HepG2 (cell line): Measurements from ENCODE around the gene ALDH9A1. TPM values are rescaled to one million over a fixed set of nuclear protein-coding genes. Genes with fewer than 3 reads are reported as not detected.

Source experiments
- ATAC-seq: fragments of 200-7000 bp; cut with Tn5 transposase; 3 replicates; pipeline ENCODE4 v1.9.1; 2020; ENCODE audit warnings: mild to moderate bottlenecking, moderate library complexity
- BruUV-seq: library from RNA; stranded (reverse); fragments of 400-500 nt; replicated peaks from 2 replicates; lab custom pipeline; 2021; lab: Mats Ljungman, UMichigan
- CTCF ChIA-PET: fragments of 300-600 bp; formaldehyde crosslinking; extraction: SDS; loops from one replicate; lab custom pipeline; 2021; ENCODE audit warnings: low total read pairs, inconsistent platforms, low intra/inter-chr PET ratio; lab: Yijun Ruan, JAX
- POLR2A ChIA-PET: fragments of 350-600 bp; sonication (Branson Sonifier 250); formaldehyde crosslinking; loops from one replicate; lab custom pipeline; 2020; ENCODE audit warnings: antibody characterized with exemption, inconsistent platforms; lab: Yijun Ruan, JAX
- DNase-seq: peaks from one replicate; pipeline ENCODE4 v3.0.0-alpha.2; 2015; ENCODE audit warnings: low spot score
- FAIRE-seq: peaks from 3 replicates; lab custom pipeline; 2011; peaks lifted over from hg19 to GRCh38; lab: Jason Lieb, UNC
- H2AFZ ChIP-seq: one replicate; pipeline ENCODE4 v1.6.1; 2011; ENCODE audit warnings: low read length, inconsistent platforms
- H3K27ac ChIP-seq: fragments of 300-600 bp; 3 replicates; pipeline ENCODE4 v1.8.0; 2011; ENCODE audit warnings: mixed run types, mild to moderate bottlenecking, mixed read lengths, low read length, inconsistent platforms; ENCODE audit not compliant: insufficient read depth; ENCODE audit errors: extremely low read length
- H3K27me3 ChIP-seq, 2 experiments: fragments of 200-600 bp in 1 of 2; 2 replicates in 1 of 2; 3 replicates in 1 of 2; pipeline versions ENCODE4 v1.6.0 to v1.8.0; 2011; ENCODE audit warnings: low read length in 2 of 2, mild to moderate bottlenecking in 2 of 2, moderate library complexity in 2 of 2, inconsistent platforms in 1 of 2; ENCODE audit not compliant: insufficient read depth in 2 of 2, control insufficient read depth in 1 of 2
- H3K36me3 ChIP-seq, 2 experiments: fragments of 200-600 bp in 1 of 2; replicated peaks in 1 of 2; 2 replicates in 1 of 2; 3 replicates in 1 of 2; pipeline versions ENCODE4 v1.5.1 to v1.8.0; 2011; ENCODE audit warnings: low read length in 2 of 2, inconsistent platforms in 1 of 2; ENCODE audit not compliant: insufficient read depth in 2 of 2, control insufficient read depth in 1 of 2
- H3K4me1 ChIP-seq: 2 replicates; pipeline ENCODE4 v1.5.1; 2012; ENCODE audit warnings: low read length, inconsistent platforms; ENCODE audit not compliant: insufficient read depth
- H3K4me2 ChIP-seq: 2 replicates; pipeline ENCODE4 v1.6.0; 2011; ENCODE audit warnings: low read depth, low read length, inconsistent platforms
- H3K4me3 ChIP-seq, 3 experiments: fragments of 200-600 bp in 1 of 3; sonication (generic), shearing (Covaris generic) in 1 of 3; replicated peaks in 1 of 3; 2 replicates each; pipeline ENCODE4 v1.5.1; 2011 to 2016; ENCODE audit warnings: low read length in 3 of 3, inconsistent platforms in 2 of 3, low read depth in 2 of 3, mild to moderate bottlenecking in 2 of 3, control low read depth in 1 of 3, mixed read lengths in 1 of 3; ENCODE audit not compliant: insufficient read depth in 1 of 3
- H3K79me2 ChIP-seq: one replicate; pipeline ENCODE4 v1.6.1; 2011; ENCODE audit warnings: low read length, inconsistent platforms; ENCODE audit not compliant: insufficient read depth
- H3K9ac ChIP-seq: 2 replicates; pipeline ENCODE4 v1.6.0; 2011; ENCODE audit warnings: mild to moderate bottlenecking, low read depth, low read length, inconsistent platforms; ENCODE audit not compliant: insufficient read depth
- H3K9me3 ChIP-seq: 2 replicates; pipeline ENCODE4 v1.5.1; 2012; ENCODE audit warnings: mild to moderate bottlenecking, low read length
- H4K20me1 ChIP-seq: 2 replicates; pipeline ENCODE4 v1.6.0; 2011; ENCODE audit warnings: inconsistent platforms, mild to moderate bottlenecking, low read length, moderate library complexity; ENCODE audit not compliant: insufficient read depth
- AGO2 ChIP-seq: fragments of 200-400 bp; formaldehyde crosslinking; optimal IDR thresholded peaks from 2 replicates; pipeline ENCODE3; 2017; ENCODE audit warnings: mild to moderate bottlenecking, low read depth, low read length, moderate library complexity
- JUN ChIP-seq: sonication (generic); formaldehyde crosslinking; IDR thresholded peaks from 2 replicates; pipeline ENCODE4 v1.4.0; 2020; ENCODE audit warnings: mild to moderate bottlenecking, missing genetic modification reagents
- NFE2L2 ChIP-seq: fragments of 150-350 bp; IDR thresholded peaks from 2 replicates; pipeline ENCODE4 v1.6.1; 2014; ENCODE audit warnings: low read length
- POLR2AphosphoS2 ChIP-seq: IDR thresholded peaks from 2 replicates; pipeline ENCODE4 v1.6.1; 2011; ENCODE audit warnings: low read depth, low read length, improper control_type of control experiment
- SAFB2 ChIP-seq: sonication (generic); formaldehyde crosslinking; IDR thresholded peaks from 2 replicates; pipeline ENCODE4 v1.5.1; 2020; ENCODE audit warnings: missing genetic modification reagents, low read depth, mild to moderate bottlenecking, borderline replicate concordance
- SOX13 ChIP-seq, 3 experiments: fragments of 450-650 bp in 1 of 3; sonication (generic) in 1 of 3; formaldehyde crosslinking in 1 of 3; IDR thresholded peaks in 2 of 3; conservative IDR thresholded peaks in 1 of 3; 2 replicates each; pipeline versions ENCODE4 v1.5.0 to v1.6.1; 2016 to 2020; ENCODE audit warnings: antibody characterized with exemption in 1 of 3, mild to moderate bottlenecking in 1 of 3, missing compliant biosample characterization in 1 of 3, missing genetic modification reagents in 1 of 3, moderate library complexity in 1 of 3
- SRF ChIP-seq: IDR thresholded peaks from 2 replicates; pipeline ENCODE4 v1.6.1; 2011; ENCODE audit warnings: mild to moderate bottlenecking, low read depth, low read length, moderate library complexity
- ZNF17 ChIP-seq: sonication (generic); formaldehyde crosslinking; IDR thresholded peaks from 2 replicates; pipeline ENCODE4 v1.5.0; 2020; ENCODE audit warnings: mild to moderate bottlenecking, missing genetic modification reagents
- ZNF644 ChIP-seq: IDR thresholded peaks from 2 replicates; pipeline ENCODE4 v1.6.1; 2016; ENCODE audit warnings: low read depth
- ZNF773 ChIP-seq: sonication (generic); formaldehyde crosslinking; IDR thresholded peaks from 2 replicates; pipeline ENCODE4 v1.4.0; 2020; ENCODE audit warnings: missing genetic modification reagents, borderline replicate concordance
- ZNF841 ChIP-seq: sonication (generic); formaldehyde crosslinking; IDR thresholded peaks from 2 replicates; pipeline ENCODE4 v1.8.1; 2023; ENCODE audit warnings: missing genetic modification reagents, borderline replicate concordance
- WGBS: methylation state at CpG from one replicate; pipeline ENCODE4 v1.1.6; 2017; ENCODE audit warnings: low lambda C conversion rate; 5-methylcytosine and 5-hydroxymethylcytosine counted together
- in situ Hi-C: cut with HindIII; loops from 2 replicates; pipeline ENCODE4 v1.10.0; 2017; ENCODE audit warnings: low pct_unique_long_range_greater_than_20kb; ENCODE audit not compliant: extremely low pct_ligation_motif_present
- intact Hi-C: fragments of 100-400 bp; cut with micrococcal nuclease; formaldehyde crosslinking; loops from one replicate; pipeline ENCODE4 v1.10.0; 2022; ENCODE audit not compliant: unreplicated experiment
- polyA plus RNA-seq, 8 experiments: library from polyadenylated mRNA; depleted of rRNA in 3 of 8; stranded (reverse) in 7 of 8; unstranded in 1 of 8; fragments of >200 nt; fragmentation: Illumina TruSeq in 4 of 8; extraction: Trizol in 4 of 8; gene quantifications; 2 replicates each; pipeline versions ENCODE4 v1.2.1 to v1.2.3, GENCODE V29; 2011 to 2016; ENCODE audit warnings: low read depth in 4 of 8, missing spikeins in 1 of 8, mixed read lengths in 1 of 8; ENCODE audit not compliant: insufficient read depth in 1 of 8
- total RNA-seq, 5 experiments: library from RNA; depleted of rRNA; stranded (reverse); fragments of >200 nt; fragmentation: Illumina TruSeq; extraction: Trizol; gene quantifications; 2 replicates each; pipeline ENCODE4 v1.2.3, GENCODE V29; 2016; ENCODE audit warnings: low read depth in 1 of 5
- TF ChIP-seq, protein P1 (sequence below): conservative IDR thresholded peaks from 2 replicates; pipeline ENCODE4 v1.6.1; 2018; ENCODE audit warnings: missing genetic modification reagents
- TF ChIP-seq, protein P2 (sequence below): sonication (generic); formaldehyde crosslinking; IDR thresholded peaks from 2 replicates; pipeline ENCODE4 v1.5.0; 2020; ENCODE audit warnings: mild to moderate bottlenecking, missing genetic modification reagents, borderline replicate concordance

The ALDH9A1 gene
- total and polyA plus RNA-seq, 2 of the 13 experiments (the other 11 are each of a cell fraction or from before 2014, with no cell fraction given), result 27.5 to 38.5 TPM

DNA sequence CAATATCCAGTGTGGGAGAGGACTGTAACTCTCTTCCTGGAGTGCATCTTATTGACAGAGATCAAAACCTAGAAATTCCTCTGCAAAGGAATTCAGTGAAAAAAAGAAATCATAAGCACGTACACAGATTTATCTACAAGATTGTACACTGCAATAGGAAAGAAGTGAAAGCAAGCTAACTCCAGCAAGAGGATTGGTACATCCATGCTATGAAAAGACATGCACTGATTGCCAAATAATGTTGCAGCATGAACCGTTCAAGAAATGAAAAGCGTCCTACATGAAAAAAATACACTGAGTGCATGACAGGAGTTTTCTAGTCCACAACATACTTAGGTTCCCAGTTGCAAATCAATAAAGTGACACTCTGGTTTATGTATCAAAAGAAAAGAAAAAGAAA is 69.2 kb downstream of the ALDH9A1 start:
- ChIA-PET CTCF (no interaction called here), POLR2A (no interaction called here)
- Histone ChIP-seq H3K4me2 (no peak overlapping the region), H3K9me3 (no peaks in the 10 kb centered on the region), H3K36me3 (no peaks in the 10 kb centered on the region), H3K9ac (no peak overlapping the region), H4K20me1 (no peaks in the 10 kb centered on the region), H2AFZ (no peak overlapping the region), H3K27ac (no peak overlapping the region), H3K27me3 (peaks cover 0 to 4% of the 10 kb centered on the region in 2 experiments; a peak in 1 of 5 replicates), H3K79me2 (no peaks in the 10 kb centered on the region)
- in situ Hi-C loops, result no loop called here
- no peak for DNase-seq
- no peak for ATAC-seq
- no peak for FAIRE-seq
- 16% methylated on average over 3 of the region's 3 CpGs for WGBS
- no TSS peak for BruUV-seq
- TF ChIP-seq SOX13 (IDR thresholded peaks at IDR 0.05), result no peak
- no peak for TF ChIP-seq SOX13 (CRISPR knock-in tag; conservative IDR thresholded peaks at IDR 0.05 in 1 of 2, IDR thresholded peaks at IDR 0.05 in 1 of 2)
- no peak for TF ChIP-seq ZNF644
- no peak for TF ChIP-seq NFE2L2
- TF ChIP-seq ZNF841 (CRISPR knock-in tag), result no peak
- no peak for TF ChIP-seq JUN (CRISPR knock-in tag)
- no peak for TF ChIP-seq AGO2
- TF ChIP-seq SRF, result no peak
- TF ChIP-seq, all 625 proteins: peak for 0
- H3K4me3 ChIP-seq, result no peak overlapping the region
- intact Hi-C loops, result no loop called here
- H3K4me1 ChIP-seq, result peaks cover 36% of the 10 kb centered on the region

DNA sequence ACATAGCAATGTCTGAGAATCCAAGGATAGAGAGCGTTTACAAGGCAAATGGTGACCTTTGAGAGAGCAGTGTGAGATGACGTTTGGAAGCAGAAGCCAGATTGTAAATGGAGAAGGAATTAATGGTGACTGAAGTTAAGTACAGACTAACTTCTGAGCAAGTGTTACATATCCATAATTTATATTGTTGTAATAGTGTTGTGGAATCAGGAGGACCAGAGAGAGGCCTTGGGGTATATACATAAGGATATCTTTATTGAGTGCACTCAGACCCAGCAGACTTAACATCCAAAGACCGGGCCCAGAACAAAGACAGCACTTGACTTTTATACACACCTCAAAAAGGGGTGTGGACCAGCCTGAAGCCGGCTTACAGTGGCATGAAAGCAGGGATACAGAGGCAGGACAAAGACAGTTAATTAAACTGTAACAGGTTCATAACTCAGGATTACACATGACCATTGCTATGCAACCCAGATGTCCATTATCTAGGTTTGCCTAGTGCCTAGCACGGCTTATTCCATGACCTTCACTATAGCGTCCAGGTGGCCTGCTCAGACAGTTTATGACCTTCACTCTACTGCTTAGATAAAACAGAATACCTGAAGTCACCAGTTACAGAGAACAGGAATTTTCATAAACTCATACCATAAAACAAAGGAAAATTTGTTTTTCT is 70.1 kb downstream of the ALDH9A1 start:
- POLR2A ChIA-PET, result no interaction called here
- intact Hi-C loops, result no loop called here
- CTCF ChIA-PET, result no interaction called here
- Histone ChIP-seq H3K79me2 (no peaks in the 10 kb centered on the region), H3K27me3 (peaks cover 0 to 4% of the 10 kb centered on the region in 2 experiments; a peak in 1 of 5 replicates), H3K4me1 (peaks cover 36% of the 10 kb centered on the region), H2AFZ (no peak overlapping the region), H4K20me1 (no peaks in the 10 kb centered on the region), H3K36me3 (no peaks in the 10 kb centered on the region), H3K9me3 (no peaks in the 10 kb centered on the region), H3K4me2 (no peak overlapping the region), H3K9ac (no peak overlapping the region), H3K27ac (no peak overlapping the region), H3K4me3 (no peak overlapping the region)
- ATAC-seq (no peak), DNase-seq (no peak), FAIRE-seq (no peak)
- in situ Hi-C loops, result no loop called here
- 3% methylated on average over 6 of the region's 6 CpGs for WGBS
- BruUV-seq, result no TSS peak
- TF ChIP-seq POLR2AphosphoS2, result no peak
- TF ChIP-seq ZNF773, result no peak
- TF ChIP-seq, protein P1, sequence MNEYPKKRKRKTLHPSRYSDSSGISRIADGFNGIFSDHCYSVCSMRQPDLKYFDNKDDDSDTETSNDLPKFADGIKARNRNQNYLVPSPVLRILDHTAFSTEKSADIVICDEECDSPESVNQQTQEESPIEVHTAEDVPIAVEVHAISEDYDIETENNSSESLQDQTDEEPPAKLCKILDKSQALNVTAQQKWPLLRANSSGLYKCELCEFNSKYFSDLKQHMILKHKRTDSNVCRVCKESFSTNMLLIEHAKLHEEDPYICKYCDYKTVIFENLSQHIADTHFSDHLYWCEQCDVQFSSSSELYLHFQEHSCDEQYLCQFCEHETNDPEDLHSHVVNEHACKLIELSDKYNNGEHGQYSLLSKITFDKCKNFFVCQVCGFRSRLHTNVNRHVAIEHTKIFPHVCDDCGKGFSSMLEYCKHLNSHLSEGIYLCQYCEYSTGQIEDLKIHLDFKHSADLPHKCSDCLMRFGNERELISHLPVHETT (CRISPR knock-in tag), result no peak
- no peak for TF ChIP-seq ZNF17 (CRISPR knock-in tag)
- TF ChIP-seq SAFB2 (CRISPR knock-in tag), result no peak
- TF ChIP-seq, protein P2, sequence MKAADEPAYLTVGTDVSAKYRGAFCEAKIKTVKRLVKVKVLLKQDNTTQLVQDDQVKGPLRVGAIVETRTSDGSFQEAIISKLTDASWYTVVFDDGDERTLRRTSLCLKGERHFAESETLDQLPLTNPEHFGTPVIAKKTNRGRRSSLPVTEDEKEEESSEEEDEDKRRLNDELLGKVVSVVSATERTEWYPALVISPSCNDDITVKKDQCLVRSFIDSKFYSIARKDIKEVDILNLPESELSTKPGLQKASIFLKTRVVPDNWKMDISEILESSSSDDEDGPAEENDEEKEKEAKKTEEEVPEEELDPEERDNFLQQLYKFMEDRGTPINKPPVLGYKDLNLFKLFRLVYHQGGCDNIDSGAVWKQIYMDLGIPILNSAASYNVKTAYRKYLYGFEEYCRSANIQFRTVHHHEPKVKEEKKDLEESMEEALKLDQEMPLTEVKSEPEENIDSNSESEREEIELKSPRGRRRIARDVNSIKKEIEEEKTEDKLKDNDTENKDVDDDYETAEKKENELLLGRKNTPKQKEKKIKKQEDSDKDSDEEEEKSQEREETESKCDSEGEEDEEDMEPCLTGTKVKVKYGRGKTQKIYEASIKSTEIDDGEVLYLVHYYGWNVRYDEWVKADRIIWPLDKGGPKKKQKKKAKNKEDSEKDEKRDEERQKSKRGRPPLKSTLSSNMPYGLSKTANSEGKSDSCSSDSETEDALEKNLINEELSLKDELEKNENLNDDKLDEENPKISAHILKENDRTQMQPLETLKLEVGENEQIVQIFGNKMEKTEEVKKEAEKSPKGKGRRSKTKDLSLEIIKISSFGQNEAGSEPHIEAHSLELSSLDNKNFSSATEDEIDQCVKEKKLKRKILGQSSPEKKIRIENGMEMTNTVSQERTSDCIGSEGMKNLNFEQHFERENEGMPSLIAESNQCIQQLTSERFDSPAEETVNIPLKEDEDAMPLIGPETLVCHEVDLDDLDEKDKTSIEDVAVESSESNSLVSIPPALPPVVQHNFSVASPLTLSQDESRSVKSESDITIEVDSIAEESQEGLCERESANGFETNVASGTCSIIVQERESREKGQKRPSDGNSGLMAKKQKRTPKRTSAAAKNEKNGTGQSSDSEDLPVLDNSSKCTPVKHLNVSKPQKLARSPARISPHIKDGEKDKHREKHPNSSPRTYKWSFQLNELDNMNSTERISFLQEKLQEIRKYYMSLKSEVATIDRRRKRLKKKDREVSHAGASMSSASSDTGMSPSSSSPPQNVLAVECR (CRISPR knock-in tag), result no peak
